ENCODE results near the gene CD300LB. TPM values are rescaled to one million over a fixed set of nuclear protein-coding genes. Genes with fewer than 3 reads are reported as not detected.

CD300LB gene
- total and polyA plus RNA-seq, 7 donors: 0.33 to 1.1 (median 0.51) TPM; not detected in 1

- Histone ChIP-seq H3K27ac (no peak overlapping the region), H3K4me1 (no peaks in the 10 kb centered on the region), H3K27me3 (no peaks in the 10 kb centered on the region), H3K9me3 (no peaks in the 10 kb centered on the region), H3K36me3 (no peaks in the 10 kb centered on the region), H3K4me3 (no peak overlapping the region)
- TF ChIP-seq EP300 (IDR thresholded peaks at IDR 0.05) (no peak), POLR2A (IDR thresholded peaks at IDR 0.05) (no peak), CTCF (IDR thresholded peaks at IDR 0.05) (no peak), POLR2AphosphoS5 (IDR thresholded peaks at IDR 0.05) (no peak)
- intact Hi-C loops (cut with DNase I): no loop called here
- peak; percentile 50 for DNase-seq
- WGBS, 2 donors: 80 to 91% methylated on average over 17 of the region's 17 CpGs
These were observed 11.6 kb upstream of the CD300LB start for GRCh38 chr17:74542727-74543383.

GRCh38 chr17:74542166-74542565 is 10.9 kb upstream of the CD300LB start:
- intact Hi-C loops (cut with DNase I): no loop called here
- Histone ChIP-seq H3K27me3 (no peaks in the 10 kb centered on the region), H3K27ac (no peak overlapping the region), H3K36me3 (no peaks in the 10 kb centered on the region), H3K4me3 (no peak overlapping the region), H3K9me3 (no peaks in the 10 kb centered on the region), H3K4me1 (no peaks in the 10 kb centered on the region)
- 83% methylated on average over 5 of the region's 5 CpGs for WGBS, 2 donors
- TF ChIP-seq CTCF (IDR thresholded peaks at IDR 0.05) (no peak), POLR2AphosphoS5 (IDR thresholded peaks at IDR 0.05) (no peak), EP300 (IDR thresholded peaks at IDR 0.05) (no peak), POLR2A (IDR thresholded peaks at IDR 0.05) (no peak)
- peak; percentile 25 for DNase-seq

- peak; percentile 58 for DNase-seq
- no peaks in the 10 kb centered on the region for H3K36me3 ChIP-seq
- no peaks in the 10 kb centered on the region for H3K27me3 ChIP-seq
- H3K27ac ChIP-seq: no peak overlapping the region
- no peak overlapping the region for H3K4me3 ChIP-seq
- no peaks in the 10 kb centered on the region for H3K9me3 ChIP-seq
- intact Hi-C loops (cut with DNase I): no loop called here
- no peaks in the 10 kb centered on the region for H3K4me1 ChIP-seq
- WGBS, 2 donors: 67 to 80% methylated on average over 23 of the region's 23 CpGs
- TF ChIP-seq CTCF (IDR thresholded peaks at IDR 0.05) (no peak), POLR2AphosphoS5 (IDR thresholded peaks at IDR 0.05) (no peak), POLR2A (IDR thresholded peaks at IDR 0.05) (no peak), EP300 (IDR thresholded peaks at IDR 0.05) (no peak)
These were observed 10.2 kb upstream of the CD300LB start for GRCh38 chr17:74541176-74542111.

GRCh38 chr17:74539281-74539820 is 8.1 kb upstream of the CD300LB start:
- WGBS, 2 donors: 67 to 76% methylated on average over 10 of the region's 10 CpGs
- intact Hi-C loops (cut with DNase I): no loop called here
- H3K27me3 ChIP-seq: peaks cover 0 to 2% (median 0%) of the 10 kb centered on the region in 3 donors
- no peak overlapping the region for H3K4me3 ChIP-seq
- no peaks in the 10 kb centered on the region for H3K36me3 ChIP-seq
- DNase-seq: peak; percentile 46
- peaks cover 0 to 7% (median 0%) of the 10 kb centered on the region in 4 donors for H3K9me3 ChIP-seq
- H3K4me1 ChIP-seq: no peaks in the 10 kb centered on the region
- TF ChIP-seq CTCF (IDR thresholded peaks at IDR 0.05) (no peak), EP300 (IDR thresholded peaks at IDR 0.05) (no peak), POLR2AphosphoS5 (IDR thresholded peaks at IDR 0.05) (no peak), POLR2A (IDR thresholded peaks at IDR 0.05) (no peak)
- no peak overlapping the region for H3K27ac ChIP-seq

Measured in sigmoid colon (tissue), 7 donors.